ENCODE data around the gene CISD1.

DNA sequence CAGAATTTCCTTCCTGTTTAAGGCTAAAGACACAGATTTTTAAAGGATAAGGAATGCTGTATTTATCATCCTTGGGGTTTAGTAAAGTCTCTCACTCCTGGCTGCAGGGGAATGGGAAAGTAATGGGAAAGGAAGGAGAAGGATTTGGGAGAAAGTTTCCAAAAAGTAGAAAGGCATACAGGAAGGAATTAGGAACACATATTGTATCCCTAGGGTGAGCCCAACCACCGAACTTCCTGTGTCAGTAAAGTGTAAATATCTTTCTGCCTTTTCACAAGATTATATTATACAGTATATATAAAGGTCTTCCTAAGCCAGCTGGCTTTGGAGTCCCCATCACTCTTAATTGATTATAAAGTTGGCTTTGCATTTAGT, 53.9 kb downstream of the CISD1 start:
- TF ChIP-seq, protein P1, sequence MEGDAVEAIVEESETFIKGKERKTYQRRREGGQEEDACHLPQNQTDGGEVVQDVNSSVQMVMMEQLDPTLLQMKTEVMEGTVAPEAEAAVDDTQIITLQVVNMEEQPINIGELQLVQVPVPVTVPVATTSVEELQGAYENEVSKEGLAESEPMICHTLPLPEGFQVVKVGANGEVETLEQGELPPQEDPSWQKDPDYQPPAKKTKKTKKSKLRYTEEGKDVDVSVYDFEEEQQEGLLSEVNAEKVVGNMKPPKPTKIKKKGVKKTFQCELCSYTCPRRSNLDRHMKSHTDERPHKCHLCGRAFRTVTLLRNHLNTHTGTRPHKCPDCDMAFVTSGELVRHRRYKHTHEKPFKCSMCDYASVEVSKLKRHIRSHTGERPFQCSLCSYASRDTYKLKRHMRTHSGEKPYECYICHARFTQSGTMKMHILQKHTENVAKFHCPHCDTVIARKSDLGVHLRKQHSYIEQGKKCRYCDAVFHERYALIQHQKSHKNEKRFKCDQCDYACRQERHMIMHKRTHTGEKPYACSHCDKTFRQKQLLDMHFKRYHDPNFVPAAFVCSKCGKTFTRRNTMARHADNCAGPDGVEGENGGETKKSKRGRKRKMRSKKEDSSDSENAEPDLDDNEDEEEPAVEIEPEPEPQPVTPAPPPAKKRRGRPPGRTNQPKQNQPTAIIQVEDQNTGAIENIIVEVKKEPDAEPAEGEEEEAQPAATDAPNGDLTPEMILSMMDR (IDR thresholded peaks at IDR 0.05): no peak
- TF ChIP-seq POLR2AphosphoS5 (IDR thresholded peaks at IDR 0.05): no peak
- TF ChIP-seq POLR2A (IDR thresholded peaks at IDR 0.05): no peak
